Ecto neural progenitor cell (in vitro differentiated cells): ENCODE data around the gene MAPK7.

ENCODE experiments used
- DNase-seq: peaks from one replicate; pipeline ENCODE4 v3.0.0-alpha.2; 2018; ENCODE audit warnings: low spot score

Gene MAPK7

GRCh38 chr17:19363460-19364035 lies 14.8 kb upstream of the MAPK7 start:
- DNase-seq = no peak

GRCh38 chr17:19364699-19365498 lies 13.4 kb upstream of the MAPK7 start:
- no peak for DNase-seq

- DNase-seq = no peak
These were observed 12.8 kb upstream of the MAPK7 start for GRCh38 chr17:19365499-19365817.

GRCh38 chr17:19365833-19366636 lies 12.3 kb upstream of the MAPK7 start:
- no peak for DNase-seq

- no peak for DNase-seq
These were observed 11.7 kb upstream of the MAPK7 start for GRCh38 chr17:19366637-19366972.

- DNase-seq = no peak
These were observed 10.1 kb upstream of the MAPK7 start for GRCh38 chr17:19368229-19368628.

GRCh38 chr17:19369107-19369778 lies 9.1 kb upstream of the MAPK7 start:
- no peak for DNase-seq

- no peak for DNase-seq
These were observed 8.3 kb upstream of the MAPK7 start for GRCh38 chr17:19369846-19370492.

GRCh38 chr17:19370493-19370960 lies 7.8 kb upstream of the MAPK7 start:
- no peak for DNase-seq

GRCh38 chr17:19371259-19372010 lies 6.9 kb upstream of the MAPK7 start:
- peak; percentile 41 for DNase-seq

- DNase-seq = peak; percentile 47
These were observed 6.3 kb upstream of the MAPK7 start for GRCh38 chr17:19372011-19372370.

GRCh38 chr17:19372439-19372838 lies 5.9 kb upstream of the MAPK7 start:
- DNase-seq = no peak

- peak; percentile 47 for DNase-seq
These were observed 5.3 kb upstream of the MAPK7 start for GRCh38 chr17:19372866-19373504.

GRCh38 chr17:19374136-19374535 lies 4.2 kb upstream of the MAPK7 start:
- no peak for DNase-seq

GRCh38 chr17:19375732-19376131 lies 2.6 kb upstream of the MAPK7 start:
- no peak for DNase-seq

GRCh38 chr17:19376811-19377210 lies 1.5 kb upstream of the MAPK7 start:
- no peak for DNase-seq

GRCh38 chr17:19377602-19378415 lies 489 bp upstream of the MAPK7 start:
- DNase-seq = peak; percentile 100

- no peak for DNase-seq
These were observed 1.2 kb downstream of the MAPK7 start for GRCh38 chr17:19379361-19380065.
